ENCODE measurements around the gene KLHL8.
"Not testable (repeated sequence)": the region's sequence is repeated elsewhere in the genome, so short reads cannot be mapped to it uniquely, and the experiment has no call there.

KLHL8 gene

GRCh38 chr4:87165892-87166291 is 54.5 kb downstream of the KLHL8 start:
- Histone ChIP-seq H3K27ac (ENCODE audit: low read length) (no peak overlapping the region), H3K9ac (ENCODE audit: low read depth, low read length) (no peak overlapping the region), H3K4me3 (ENCODE audit: low read length) (no peak overlapping the region), H3K4me1 (ENCODE audit: insufficient read depth, low read length) (no peaks in the 10 kb centered on the region), H3K36me3 (ENCODE audit: insufficient read depth, low read depth, low read length) (peaks cover 12% of the 10 kb centered on the region), H3K9me3 (ENCODE audit: insufficient read depth, low read depth, low read length) (no peaks in the 10 kb centered on the region), H3K27me3 (ENCODE audit: insufficient read depth, low read length) (no peaks in the 10 kb centered on the region)

DNA sequence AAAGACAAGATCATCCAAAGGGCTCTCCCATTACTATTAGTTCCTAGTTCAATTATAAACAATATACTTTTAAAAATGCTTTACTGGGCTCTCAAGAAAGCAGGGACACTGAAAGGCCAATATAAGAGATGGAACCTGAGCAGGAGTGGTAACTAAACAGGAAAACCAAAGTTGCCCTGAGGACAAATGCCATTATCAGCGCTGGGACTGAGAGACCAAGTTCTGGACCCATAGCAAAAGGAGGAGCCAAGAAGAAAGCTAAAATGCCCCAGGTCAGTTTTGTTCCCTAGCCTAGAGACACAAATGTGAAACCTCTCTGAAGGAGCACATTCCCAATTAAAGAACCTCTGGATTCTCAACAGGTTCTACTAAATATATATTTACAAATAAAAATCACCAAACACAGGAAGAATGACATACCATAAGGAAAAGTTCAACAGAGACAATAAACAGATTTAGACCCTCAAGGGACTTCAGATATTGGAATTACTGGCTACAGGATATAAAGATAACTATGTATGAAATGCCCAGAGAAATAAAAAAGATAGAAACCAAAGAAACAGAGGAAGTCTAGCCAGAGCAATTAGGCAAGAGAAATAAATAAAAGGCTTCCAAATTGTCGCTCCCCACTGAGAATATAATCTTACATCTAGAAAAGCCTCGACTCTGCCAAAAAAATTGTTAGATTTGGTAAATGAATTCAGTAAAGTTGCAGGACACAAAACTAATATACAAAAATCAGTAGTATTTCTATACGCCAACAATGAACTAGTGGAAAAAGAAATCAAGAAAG is 67.1 kb downstream of the KLHL8 start:
- Histone ChIP-seq H3K27me3 (ENCODE audit: insufficient read depth, low read length) (no peaks in the 10 kb centered on the region), H3K4me3 (ENCODE audit: low read length) (no peak overlapping the region), H3K9ac (ENCODE audit: low read depth, low read length) (no peak overlapping the region), H3K27ac (ENCODE audit: low read length) (no peak overlapping the region), H3K36me3 (ENCODE audit: insufficient read depth, low read depth, low read length) (no peaks in the 10 kb centered on the region), H3K4me1 (ENCODE audit: insufficient read depth, low read length) (no peaks in the 10 kb centered on the region; the same call in 1 of the 2 replicates), H3K9me3 (ENCODE audit: insufficient read depth, low read depth, low read length) (no peaks in the 10 kb centered on the region)

GRCh38 chr4:87152310-87153041 is 67.9 kb downstream of the KLHL8 start:
- H3K9me3 ChIP-seq (ENCODE audit: insufficient read depth, low read depth, low read length) = no peaks in the 10 kb centered on the region
- no peaks in the 10 kb centered on the region for H3K36me3 ChIP-seq (ENCODE audit: insufficient read depth, low read depth, low read length)
- H3K4me1 ChIP-seq (ENCODE audit: insufficient read depth, low read length) = no peaks in the 10 kb centered on the region; the same call in 1 of the 2 replicates
- no peak overlapping the region for H3K4me3 ChIP-seq (ENCODE audit: low read length)
- no peak overlapping the region for H3K9ac ChIP-seq (ENCODE audit: low read depth, low read length)
- H3K27ac ChIP-seq (ENCODE audit: low read length) = no peak overlapping the region
- no peaks in the 10 kb centered on the region for H3K27me3 ChIP-seq (ENCODE audit: insufficient read depth, low read length)

DNA sequence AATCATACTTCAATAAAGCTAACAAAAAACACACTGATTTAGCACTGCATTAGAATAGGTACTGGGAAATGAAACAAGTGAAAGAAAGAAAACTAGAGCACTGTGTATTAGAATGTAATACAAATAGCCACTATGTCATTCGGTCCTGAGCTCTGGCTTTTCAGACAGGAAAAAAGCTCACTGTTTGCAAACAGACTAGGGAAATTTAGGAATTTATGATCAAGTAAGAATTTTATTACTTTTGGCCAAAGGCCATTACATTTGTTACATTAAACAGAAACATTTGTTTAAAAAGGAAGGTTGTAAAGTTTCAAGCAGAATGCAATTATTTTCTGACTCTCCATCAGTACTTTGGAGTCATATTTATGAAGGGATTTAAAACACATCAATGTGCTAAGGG is 68.7 kb downstream of the KLHL8 start:
- Histone ChIP-seq H3K4me3 (ENCODE audit: low read length) (no peak overlapping the region), H3K27ac (ENCODE audit: low read length) (no peak overlapping the region), H3K36me3 (ENCODE audit: insufficient read depth, low read depth, low read length) (no peaks in the 10 kb centered on the region), H3K4me1 (ENCODE audit: insufficient read depth, low read length) (no peaks in the 10 kb centered on the region; the same call in 1 of the 2 replicates), H3K9me3 (ENCODE audit: insufficient read depth, low read depth, low read length) (no peaks in the 10 kb centered on the region), H3K9ac (ENCODE audit: low read depth, low read length) (no peak overlapping the region), H3K27me3 (ENCODE audit: insufficient read depth, low read length) (no peaks in the 10 kb centered on the region)

GRCh38 chr4:87150498-87151261 is 69.7 kb downstream of the KLHL8 start:
- no peaks in the 10 kb centered on the region for H3K27me3 ChIP-seq (ENCODE audit: insufficient read depth, low read length)
- H3K9me3 ChIP-seq (ENCODE audit: insufficient read depth, low read depth, low read length) = no peaks in the 10 kb centered on the region
- no peak overlapping the region for H3K27ac ChIP-seq (ENCODE audit: low read length)
- H3K36me3 ChIP-seq (ENCODE audit: insufficient read depth, low read depth, low read length) = no peaks in the 10 kb centered on the region
- no peak overlapping the region for H3K4me3 ChIP-seq (ENCODE audit: low read length)
- H3K4me1 ChIP-seq (ENCODE audit: insufficient read depth, low read length) = no peaks in the 10 kb centered on the region; the same call in 1 of the 2 replicates
- no peak overlapping the region for H3K9ac ChIP-seq (ENCODE audit: low read depth, low read length)

- Histone ChIP-seq H3K9ac (ENCODE audit: low read depth, low read length) (no peak overlapping the region), H3K36me3 (ENCODE audit: insufficient read depth, low read depth, low read length) (peaks cover 14% of the 10 kb centered on the region), H3K27ac (ENCODE audit: low read length) (no peak overlapping the region), H3K27me3 (ENCODE audit: insufficient read depth, low read length) (no peaks in the 10 kb centered on the region), H3K9me3 (ENCODE audit: insufficient read depth, low read depth, low read length) (no peaks in the 10 kb centered on the region), H3K4me3 (ENCODE audit: low read length) (no peak overlapping the region), H3K4me1 (ENCODE audit: insufficient read depth, low read length) (no peaks in the 10 kb centered on the region)
These were observed 73.3 kb downstream of the KLHL8 start for GRCh38 chr4:87147116-87147515.

- H3K4me1 ChIP-seq (ENCODE audit: insufficient read depth, low read length); H3K9me3 ChIP-seq (ENCODE audit: insufficient read depth, low read depth, low read length); H3K27ac ChIP-seq (ENCODE audit: low read length); H3K4me3 ChIP-seq (ENCODE audit: low read length); H3K9ac ChIP-seq (ENCODE audit: low read depth, low read length); H3K27me3 ChIP-seq (ENCODE audit: insufficient read depth, low read length): not testable (repeated sequence)
- peaks cover 26% of the 10 kb centered on the region for H3K36me3 ChIP-seq (ENCODE audit: insufficient read depth, low read depth, low read length)
These were observed 74.5 kb downstream of the KLHL8 start for GRCh38 chr4:87145934-87146333.

DNA sequence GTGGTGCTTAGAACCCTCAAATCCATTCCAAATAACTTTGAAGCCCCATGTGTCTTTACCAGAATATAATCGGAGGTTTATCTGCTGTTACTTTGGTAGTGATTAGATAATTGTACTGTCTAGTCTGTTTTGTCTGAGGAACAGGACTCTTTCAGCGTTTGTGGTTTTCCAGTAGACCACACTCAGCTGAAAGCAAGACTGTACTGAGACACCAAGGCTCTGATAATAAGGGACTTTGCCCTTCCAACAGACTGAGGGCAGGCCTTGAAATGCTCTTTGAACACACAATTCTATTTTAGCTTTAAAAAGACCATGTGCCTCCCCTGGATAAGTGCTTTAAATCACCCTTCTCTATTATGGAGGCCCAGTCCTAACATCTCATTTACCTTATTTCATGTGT is 76.1 kb downstream of the KLHL8 start:
- Histone ChIP-seq H3K9ac (ENCODE audit: low read depth, low read length) (no peak overlapping the region), H3K4me3 (ENCODE audit: low read length) (no peak overlapping the region), H3K27ac (ENCODE audit: low read length) (no peak overlapping the region), H3K4me1 (ENCODE audit: insufficient read depth, low read length) (no peaks in the 10 kb centered on the region), H3K27me3 (ENCODE audit: insufficient read depth, low read length) (no peaks in the 10 kb centered on the region), H3K9me3 (ENCODE audit: insufficient read depth, low read depth, low read length) (no peaks in the 10 kb centered on the region), H3K36me3 (ENCODE audit: insufficient read depth, low read depth, low read length) (peaks cover 35% of the 10 kb centered on the region)

- Histone ChIP-seq H3K4me3 (ENCODE audit: low read length) (no peak overlapping the region), H3K36me3 (ENCODE audit: insufficient read depth, low read depth, low read length) (peaks cover 61% of the 10 kb centered on the region), H3K27me3 (ENCODE audit: insufficient read depth, low read length) (no peaks in the 10 kb centered on the region), H3K27ac (ENCODE audit: low read length) (no peak overlapping the region), H3K4me1 (ENCODE audit: insufficient read depth, low read length) (no peaks in the 10 kb centered on the region), H3K9ac (ENCODE audit: low read depth, low read length) (no peak overlapping the region), H3K9me3 (ENCODE audit: insufficient read depth, low read depth, low read length) (no peaks in the 10 kb centered on the region)
These were observed 79.0 kb downstream of the KLHL8 start for GRCh38 chr4:87141428-87141827.

DNA sequence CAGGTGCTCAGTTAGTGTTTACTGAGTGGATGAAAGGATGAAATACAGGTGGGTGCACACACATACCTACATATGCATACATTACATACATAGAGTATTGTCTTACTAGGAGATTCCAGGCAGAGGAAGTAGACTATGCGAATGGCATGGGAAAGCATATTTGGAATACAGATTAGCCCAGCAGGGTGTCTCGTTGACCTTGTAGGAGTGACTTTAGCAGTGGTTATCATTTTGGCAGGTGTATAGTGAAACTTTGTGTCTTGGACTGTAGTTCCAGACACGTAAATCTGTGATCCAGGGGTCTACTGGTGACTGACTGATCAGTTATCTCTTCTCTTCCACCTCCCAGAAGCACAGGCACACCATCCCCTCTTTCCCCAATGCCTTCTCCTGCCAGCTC is 86.3 kb downstream of the KLHL8 start:
- peaks cover 93% of the 10 kb centered on the region for H3K36me3 ChIP-seq (ENCODE audit: insufficient read depth, low read depth, low read length)
- no peak overlapping the region for H3K27ac ChIP-seq (ENCODE audit: low read length)
- no peak overlapping the region for H3K9ac ChIP-seq (ENCODE audit: low read depth, low read length)
- no peaks in the 10 kb centered on the region for H3K27me3 ChIP-seq (ENCODE audit: insufficient read depth, low read length)
- H3K4me3 ChIP-seq (ENCODE audit: low read length) = no peak overlapping the region
- no peaks in the 10 kb centered on the region for H3K9me3 ChIP-seq (ENCODE audit: insufficient read depth, low read depth, low read length)
- no peaks in the 10 kb centered on the region for H3K4me1 ChIP-seq (ENCODE audit: insufficient read depth, low read length)

DNA sequence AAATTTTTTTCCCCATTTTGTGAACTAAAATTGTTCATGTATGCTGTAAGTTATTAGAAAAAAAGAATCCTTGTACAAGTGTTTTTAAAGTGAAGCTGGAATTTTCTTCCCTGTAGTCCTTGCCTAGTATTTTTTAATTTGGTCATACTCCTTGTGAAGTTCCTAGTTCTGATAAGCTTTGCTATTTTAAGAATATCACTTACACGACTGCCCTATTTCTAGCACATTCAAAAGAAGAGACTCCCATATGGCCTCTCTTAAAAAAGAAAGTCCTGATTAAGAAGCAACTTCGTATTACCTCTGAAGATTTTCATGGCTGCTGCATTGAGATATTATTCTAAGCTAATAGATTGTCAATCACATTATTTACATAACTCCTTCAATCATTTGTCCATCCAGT is 87.2 kb downstream of the KLHL8 start:
- Histone ChIP-seq H3K36me3 (ENCODE audit: insufficient read depth, low read depth, low read length) (peaks cover 95% of the 10 kb centered on the region), H3K4me3 (ENCODE audit: low read length) (no peak overlapping the region), H3K27ac (ENCODE audit: low read length) (no peak overlapping the region), H3K9me3 (ENCODE audit: insufficient read depth, low read depth, low read length) (no peaks in the 10 kb centered on the region), H3K9ac (ENCODE audit: low read depth, low read length) (no peak overlapping the region), H3K27me3 (ENCODE audit: insufficient read depth, low read length) (no peaks in the 10 kb centered on the region), H3K4me1 (ENCODE audit: insufficient read depth, low read length) (no peaks in the 10 kb centered on the region)

Measured in iPS-20b (cell line).